GM12874 (cell line): ENCODE measurements around the gene HS3ST3A1.

Experiments
- TF ChIP-seq, protein P1 (sequence below): IDR thresholded peaks from 2 replicates; pipeline ENCODE4 v1.5.1; 2011; ENCODE audit warnings: low read depth, mild to moderate bottlenecking, control low read depth, low read length, moderate library complexity; ENCODE audit not compliant: insufficient read depth

Gene HS3ST3A1

DNA sequence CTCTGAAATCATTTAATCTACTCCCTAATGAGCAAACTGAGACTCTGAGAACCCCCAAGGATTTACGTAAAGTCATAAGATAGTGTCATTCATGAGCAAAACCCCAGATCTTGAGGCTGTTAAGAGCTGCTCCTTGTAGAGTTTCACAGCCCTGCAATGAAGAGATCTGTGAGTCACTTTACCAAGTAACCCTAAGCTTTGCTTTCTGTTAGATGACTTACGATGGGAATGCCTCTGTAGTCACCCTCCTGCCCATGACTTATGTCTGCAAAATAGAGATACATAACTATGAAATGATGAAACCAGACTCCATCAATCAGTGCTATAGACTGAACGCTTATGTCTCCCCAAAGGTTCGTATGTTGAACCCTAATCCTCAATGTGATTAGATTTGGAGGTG is 117.7 kb downstream of the HS3ST3A1 start:
- TF ChIP-seq, protein P1, sequence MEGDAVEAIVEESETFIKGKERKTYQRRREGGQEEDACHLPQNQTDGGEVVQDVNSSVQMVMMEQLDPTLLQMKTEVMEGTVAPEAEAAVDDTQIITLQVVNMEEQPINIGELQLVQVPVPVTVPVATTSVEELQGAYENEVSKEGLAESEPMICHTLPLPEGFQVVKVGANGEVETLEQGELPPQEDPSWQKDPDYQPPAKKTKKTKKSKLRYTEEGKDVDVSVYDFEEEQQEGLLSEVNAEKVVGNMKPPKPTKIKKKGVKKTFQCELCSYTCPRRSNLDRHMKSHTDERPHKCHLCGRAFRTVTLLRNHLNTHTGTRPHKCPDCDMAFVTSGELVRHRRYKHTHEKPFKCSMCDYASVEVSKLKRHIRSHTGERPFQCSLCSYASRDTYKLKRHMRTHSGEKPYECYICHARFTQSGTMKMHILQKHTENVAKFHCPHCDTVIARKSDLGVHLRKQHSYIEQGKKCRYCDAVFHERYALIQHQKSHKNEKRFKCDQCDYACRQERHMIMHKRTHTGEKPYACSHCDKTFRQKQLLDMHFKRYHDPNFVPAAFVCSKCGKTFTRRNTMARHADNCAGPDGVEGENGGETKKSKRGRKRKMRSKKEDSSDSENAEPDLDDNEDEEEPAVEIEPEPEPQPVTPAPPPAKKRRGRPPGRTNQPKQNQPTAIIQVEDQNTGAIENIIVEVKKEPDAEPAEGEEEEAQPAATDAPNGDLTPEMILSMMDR: no peak

DNA sequence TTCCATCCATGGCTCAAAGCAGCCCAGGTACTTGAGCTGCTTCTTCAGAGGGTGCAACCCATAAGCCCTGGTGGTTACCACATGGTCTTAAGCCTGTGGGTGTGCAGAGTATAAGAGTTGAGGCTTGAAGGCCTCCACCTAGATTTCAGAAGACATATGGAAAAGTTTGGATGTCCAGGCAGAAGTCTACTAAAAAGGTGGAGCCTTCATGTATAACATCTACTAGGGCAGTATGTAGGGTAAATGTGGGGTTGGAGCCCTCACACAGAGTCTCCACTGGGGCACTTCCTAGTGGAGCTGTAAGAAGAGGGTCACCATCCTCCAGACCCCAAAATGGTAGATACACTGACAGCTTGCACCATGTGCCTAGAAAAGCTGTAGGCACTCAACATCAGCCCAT is 120.9 kb downstream of the HS3ST3A1 start:
- TF ChIP-seq, protein P1: no peak

DNA sequence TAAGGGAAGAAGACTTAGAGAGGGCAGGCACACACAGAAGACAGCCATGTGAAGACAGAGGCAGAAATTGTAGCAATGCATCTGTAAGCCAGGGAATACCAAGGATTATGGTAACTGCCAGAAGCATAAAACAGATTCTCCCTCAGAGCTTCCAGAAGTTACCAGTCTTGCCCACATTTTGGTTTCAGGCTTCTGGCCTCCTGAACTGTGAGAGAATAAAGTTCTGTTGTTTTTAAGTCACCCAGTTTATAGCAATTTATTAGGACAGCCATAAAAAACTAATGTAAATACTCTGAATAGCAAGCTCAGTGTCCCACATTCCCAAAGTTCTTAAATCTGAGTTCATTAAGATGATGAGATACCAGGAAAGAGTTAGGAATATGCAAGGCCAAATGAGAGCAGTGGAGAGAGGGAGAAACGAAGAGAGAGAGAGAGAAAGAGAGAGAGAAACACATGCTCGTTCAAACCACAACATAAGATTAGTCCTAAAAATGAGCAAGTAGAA is 123.4 kb downstream of the HS3ST3A1 start:
- TF ChIP-seq, protein P1: no peak

DNA sequence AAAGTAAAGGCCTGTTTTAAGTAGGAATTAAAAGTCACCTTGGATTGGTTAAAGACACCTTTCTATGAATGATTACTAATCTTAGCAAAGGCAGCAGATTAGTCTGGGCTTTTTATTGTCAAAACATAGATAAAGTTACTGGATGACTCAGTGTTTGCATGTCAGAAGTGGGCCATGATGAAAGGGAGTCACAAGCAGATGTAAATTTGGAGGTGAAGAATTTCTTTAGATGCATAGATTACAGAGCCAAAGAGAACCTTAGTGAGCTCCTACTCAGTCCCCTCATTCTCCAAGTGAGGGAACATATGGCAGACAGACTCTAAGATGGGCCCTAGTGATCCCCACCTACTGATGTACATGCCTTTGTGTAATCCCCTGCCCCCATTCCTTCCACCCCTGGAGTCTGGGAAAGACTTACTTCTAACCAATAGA is 124.5 kb downstream of the HS3ST3A1 start:
- TF ChIP-seq, protein P1: no peak

DNA sequence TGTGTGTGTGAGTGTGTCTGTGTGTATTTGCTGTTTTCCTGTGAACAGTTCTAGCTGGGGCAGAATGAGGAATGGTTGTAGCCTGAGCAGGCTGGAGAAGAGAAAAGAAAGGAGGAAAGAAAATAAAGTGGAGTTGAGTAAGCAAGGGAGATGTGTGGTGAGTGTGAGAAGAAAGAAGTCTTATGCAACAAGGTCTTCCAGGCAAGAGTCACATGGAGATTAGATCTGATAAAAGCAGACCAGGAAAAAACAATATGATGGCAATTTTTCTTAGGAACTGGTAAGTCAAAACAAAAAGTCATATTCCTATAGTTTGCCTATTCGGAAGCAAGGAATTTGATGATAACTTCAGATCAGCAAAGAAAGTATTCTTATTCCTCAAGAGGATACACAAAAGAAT is 125.0 kb downstream of the HS3ST3A1 start:
- TF ChIP-seq, protein P1: no peak

DNA sequence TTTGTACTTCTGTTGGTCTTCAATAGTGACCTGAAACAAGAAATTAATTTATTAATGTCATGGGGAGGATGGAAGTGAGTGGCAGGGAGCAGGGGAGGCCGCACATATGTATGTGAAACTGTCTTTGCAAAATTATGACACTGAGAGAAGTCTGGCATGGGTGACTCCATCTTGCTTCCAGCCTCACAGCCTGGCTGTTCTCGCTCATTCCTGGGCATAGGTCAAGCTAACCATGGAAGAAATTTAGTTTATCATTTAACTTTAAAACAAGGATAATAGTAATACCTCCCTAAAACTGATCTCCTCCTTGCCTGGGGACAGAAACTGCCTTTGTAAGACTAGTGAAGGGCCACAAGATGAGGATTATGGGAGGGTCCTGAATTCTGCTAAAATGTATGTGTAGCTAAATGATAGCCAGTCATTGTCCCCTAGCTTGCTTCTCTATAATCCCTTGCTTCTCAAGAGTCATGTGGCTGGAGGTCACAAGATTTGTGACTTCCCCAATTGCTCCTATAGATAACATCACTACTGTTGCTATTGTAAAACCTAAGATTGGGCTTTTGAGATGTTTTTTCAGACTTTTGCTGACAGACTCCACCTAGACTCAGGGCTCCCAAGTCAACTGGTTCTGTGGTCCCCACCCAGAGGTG is 126.0 kb downstream of the HS3ST3A1 start:
- TF ChIP-seq, protein P1: no peak

DNA sequence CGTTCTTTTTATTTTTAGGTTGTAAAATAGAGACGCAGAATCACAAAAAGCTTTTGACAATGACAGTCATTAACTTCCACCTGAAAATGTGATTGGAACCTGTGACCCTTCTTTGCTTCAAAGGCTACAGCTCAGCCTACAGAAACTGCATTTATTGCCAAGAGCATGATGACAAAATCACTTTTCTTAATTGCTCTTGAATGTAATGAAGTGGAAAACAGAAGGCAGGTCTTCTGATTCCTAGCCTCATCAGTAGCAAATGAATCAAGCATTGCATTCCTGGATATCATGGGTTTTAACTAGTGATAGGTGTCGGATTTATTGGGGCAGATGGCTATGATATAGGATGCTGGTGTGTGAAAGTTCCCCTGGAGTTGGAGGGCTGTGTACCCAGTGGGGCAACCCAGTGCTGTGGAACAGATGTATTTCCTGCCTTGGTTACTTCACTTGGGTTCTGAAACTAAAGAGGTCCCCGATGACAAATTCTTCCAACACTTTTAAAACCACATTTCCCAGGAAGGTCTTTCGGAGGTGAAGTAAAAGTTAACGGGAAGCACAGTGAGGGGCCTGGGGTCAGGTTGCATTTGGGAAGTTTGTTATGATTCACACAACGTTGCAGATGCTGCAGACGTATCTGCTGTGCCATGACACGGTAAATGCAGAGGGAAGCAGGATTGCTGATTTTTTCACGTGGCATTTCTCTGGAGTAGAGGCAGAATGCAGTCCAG is 127.5 kb downstream of the HS3ST3A1 start:
- TF ChIP-seq, protein P1: no peak
